ENCODE measurements around the gene MFAP2. TPM values are rescaled to one million over a fixed set of nuclear protein-coding genes. Genes with fewer than 3 reads are reported as not detected.

MFAP2 gene
- 4.1 TPM for total RNA-seq
- long read RNA-seq, transcript MFAP2-202 (9 exons, 1,260 nt) = major isoform, 7 of 15 reads
- long read RNA-seq, partial matches to known transcripts = 2 of 15 reads
- long read RNA-seq, other reads (novel, unspliced or antisense) = 6 of 15 reads

- intact Hi-C loops (cut with DNase I) = no loop called here
- DNase-seq = no peak
- peak; percentile 31 for ATAC-seq (ENCODE audit: poor library complexity)
These were observed at the start of gene MFAP2 for GRCh38 chr1:16980473-16981268. MFAP2 (minus strand) TSS chr1:16980620; CDS start chr1:16978273, 2,347 bp downstream.

- ATAC-seq (ENCODE audit: poor library complexity) (no peak), DNase-seq (no peak)
- intact Hi-C loops (cut with DNase I) = no loop called here
These were observed 49.8 kb upstream of the MFAP2 start for GRCh38 chr1:17030206-17030605.

GRCh38 chr1:17028662-17029188 is 48.3 kb upstream of the MFAP2 start:
- ATAC-seq (ENCODE audit: poor library complexity) = no peak
- intact Hi-C loops (cut with DNase I) = no loop called here

GRCh38 chr1:17027900-17028299 is 47.5 kb upstream of the MFAP2 start:
- no peak for ATAC-seq (ENCODE audit: poor library complexity)
- intact Hi-C loops (cut with DNase I) = no loop called here
- no peak for DNase-seq

More at GRCh38 chr1:17028662-17029188, 48.3 kb upstream of the MFAP2 start:
- no peak for DNase-seq

- no peak for DNase-seq
- peak; percentile 54 for ATAC-seq (ENCODE audit: poor library complexity)
- intact Hi-C loops (cut with DNase I) = no loop called here
These were observed 47.0 kb upstream of the MFAP2 start for GRCh38 chr1:17027403-17027802.

GRCh38 chr1:17024721-17025120 is 44.3 kb upstream of the MFAP2 start:
- DNase-seq = no peak
- intact Hi-C loops (cut with DNase I) = no loop called here
- ATAC-seq (ENCODE audit: poor library complexity) = no peak

GRCh38 chr1:17023573-17023972 is 43.2 kb upstream of the MFAP2 start:
- intact Hi-C loops (cut with DNase I) = no loop called here
- ATAC-seq (ENCODE audit: poor library complexity) = no peak
- DNase-seq = no peak

- DNase-seq (no peak), ATAC-seq (ENCODE audit: poor library complexity) (no peak)
- intact Hi-C loops (cut with DNase I) = no loop called here
These were observed 42.7 kb upstream of the MFAP2 start for GRCh38 chr1:17023102-17023501.

- DNase-seq (no peak), ATAC-seq (ENCODE audit: poor library complexity) (no peak)
- intact Hi-C loops (cut with DNase I) = no loop called here
These were observed 41.5 kb upstream of the MFAP2 start for GRCh38 chr1:17021896-17022295.

GRCh38 chr1:17020502-17020901 is 40.1 kb upstream of the MFAP2 start:
- no peak for ATAC-seq (ENCODE audit: poor library complexity)

GRCh38 chr1:17018849-17019248 is 38.4 kb upstream of the MFAP2 start:
- DNase-seq (no peak), ATAC-seq (ENCODE audit: poor library complexity) (no peak)
- intact Hi-C loops (cut with DNase I) = no loop called here

More at GRCh38 chr1:17020502-17020901, 40.1 kb upstream of the MFAP2 start:
- no peak for DNase-seq
- intact Hi-C loops (cut with DNase I) = no loop called here

GRCh38 chr1:17017435-17017834 is 37.0 kb upstream of the MFAP2 start:
- ATAC-seq (ENCODE audit: poor library complexity) = no peak
- DNase-seq = no peak
- intact Hi-C loops (cut with DNase I) = no loop called here

- no peak for DNase-seq
- intact Hi-C loops (cut with DNase I) = no loop called here
- no peak for ATAC-seq (ENCODE audit: poor library complexity)
These were observed 35.9 kb upstream of the MFAP2 start for GRCh38 chr1:17016317-17016661.

- no peak for ATAC-seq (ENCODE audit: poor library complexity)
- no peak for DNase-seq
- intact Hi-C loops (cut with DNase I) = no loop called here
These were observed 34.5 kb upstream of the MFAP2 start for GRCh38 chr1:17014671-17015567.

GRCh38 chr1:17013491-17014320 is 33.3 kb upstream of the MFAP2 start:
- DNase-seq = no peak
- no peak for ATAC-seq (ENCODE audit: poor library complexity)
- intact Hi-C loops (cut with DNase I) = no loop called here

GRCh38 chr1:17012775-17013490 is 32.5 kb upstream of the MFAP2 start:
- DNase-seq = no peak
- no peak for ATAC-seq (ENCODE audit: poor library complexity)
- intact Hi-C loops (cut with DNase I) = no loop called here

GRCh38 chr1:17011439-17012307 is 31.3 kb upstream of the MFAP2 start, which contains the start of gene ATP13A2:
ATP13A2 (minus strand) TSS chr1:17011928; CDS start chr1:17011738, 190 bp downstream.
- DNase-seq = peak; percentile 88
- intact Hi-C loops (cut with DNase I) = no loop called here
- ATAC-seq (ENCODE audit: poor library complexity) = peak; percentile 96

All from Right ventricle myocardium superior (tissue), 1 donor.